ENCODE data around the gene MCOLN1. TPM values are rescaled to one million over a fixed set of nuclear protein-coding genes. Genes with fewer than 3 reads are reported as not detected.
"Not testable (repeated sequence)": the region's sequence is repeated elsewhere in the genome, so short reads cannot be mapped to it uniquely, and the experiment has no call there.

MCOLN1 gene
- total and polyA plus RNA-seq, 4 donors, result 9.3 to 45.4 (median 25.3) TPM

- 83% methylated on average over 14 of the region's 15 CpGs for WGBS (ENCODE audit: insufficient coverage)
- Histone ChIP-seq H3K9me3 (ENCODE audit: control insufficient read depth, insufficient read depth, low read length) (no peaks in the 10 kb centered on the region), H3K27me3 (ENCODE audit: control insufficient read depth, insufficient read depth, low read length) (no peaks in the 10 kb centered on the region), H3K4me1 (ENCODE audit: control insufficient read depth, insufficient read depth, low read length) (peaks cover 9% of the 10 kb centered on the region), H3K27ac (ENCODE audit: low read depth, low read length) (no peak overlapping the region), H3K4me3 (ENCODE audit: low read depth, low read length) (no peak overlapping the region), H3K36me3 (ENCODE audit: control insufficient read depth, insufficient read depth, low read length) (peaks cover 65% of the 10 kb centered on the region)
- DNase-seq (ENCODE audit: low read depth in 4 of 6, low spot score in 6 of 6), result no peak
Observed at GRCh38 chr19:7529246-7529600, 6.8 kb downstream of the MCOLN1 start.

- Histone ChIP-seq H3K9me3 (ENCODE audit: control insufficient read depth, insufficient read depth, low read length) (no peaks in the 10 kb centered on the region), H3K27ac (ENCODE audit: low read depth, low read length) (no peak overlapping the region), H3K4me1 (ENCODE audit: control insufficient read depth, insufficient read depth, low read length) (peaks cover 15% of the 10 kb centered on the region), H3K27me3 (ENCODE audit: control insufficient read depth, insufficient read depth, low read length) (no peaks in the 10 kb centered on the region), H3K4me3 (ENCODE audit: low read depth, low read length) (no peak overlapping the region), H3K36me3 (ENCODE audit: control insufficient read depth, insufficient read depth, low read length) (peaks cover 61% of the 10 kb centered on the region)
- no peak for DNase-seq (ENCODE audit: low read depth in 4 of 6, low spot score in 6 of 6)
- WGBS (ENCODE audit: insufficient coverage), result 93% methylated on average over 33 of the region's 33 CpGs
Observed at GRCh38 chr19:7529610-7530490, 7.4 kb downstream of the MCOLN1 start.

GRCh38 chr19:7533281-7533885 is 11.0 kb downstream of the MCOLN1 start:
- peak overlapping the region; percentile 98 for H3K27ac ChIP-seq (ENCODE audit: low read depth, low read length)
- DNase-seq (ENCODE audit: low read depth in 4 of 6, low spot score in 6 of 6), result peak in 2 of 6 donors; percentile 75 to 84
- peaks cover 26% of the 10 kb centered on the region for H3K4me1 ChIP-seq (ENCODE audit: control insufficient read depth, insufficient read depth, low read length)
- no peaks in the 10 kb centered on the region for H3K27me3 ChIP-seq (ENCODE audit: control insufficient read depth, insufficient read depth, low read length)
- 18% methylated on average over 27 of the region's 30 CpGs for WGBS (ENCODE audit: insufficient coverage)
- H3K36me3 ChIP-seq (ENCODE audit: control insufficient read depth, insufficient read depth, low read length), result peaks cover 47% of the 10 kb centered on the region
- no peaks in the 10 kb centered on the region for H3K9me3 ChIP-seq (ENCODE audit: control insufficient read depth, insufficient read depth, low read length)
- H3K4me3 ChIP-seq (ENCODE audit: low read depth, low read length), result peak overlapping the region; percentile 83

GRCh38 chr19:7533925-7534480 is 11.6 kb downstream of the MCOLN1 start:
- Histone ChIP-seq H3K27ac (ENCODE audit: low read depth, low read length) (peak overlapping the region; percentile 98), H3K9me3 (ENCODE audit: control insufficient read depth, insufficient read depth, low read length) (no peaks in the 10 kb centered on the region), H3K4me3 (ENCODE audit: low read depth, low read length) (peak overlapping the region; percentile 83), H3K36me3 (ENCODE audit: control insufficient read depth, insufficient read depth, low read length) (peaks cover 47% of the 10 kb centered on the region), H3K4me1 (ENCODE audit: control insufficient read depth, insufficient read depth, low read length) (peaks cover 26% of the 10 kb centered on the region), H3K27me3 (ENCODE audit: control insufficient read depth, insufficient read depth, low read length) (no peaks in the 10 kb centered on the region)
- peak in 3 of 6 donors; percentile 87 to 98 (median 97) for DNase-seq (ENCODE audit: low read depth in 4 of 6, low spot score in 6 of 6)
- under 1% methylated on average over 35 of the region's 41 CpGs for WGBS (ENCODE audit: insufficient coverage)

GRCh38 chr19:7534531-7535046 is 12.2 kb downstream of the MCOLN1 start:
- peak overlapping the region; percentile 83 for H3K4me3 ChIP-seq (ENCODE audit: low read depth, low read length)
- no peaks in the 10 kb centered on the region for H3K9me3 ChIP-seq (ENCODE audit: control insufficient read depth, insufficient read depth, low read length)
- DNase-seq (ENCODE audit: low read depth in 4 of 6, low spot score in 6 of 6), result peak in 2 of 6 donors; percentile 87 to 90
- H3K27ac ChIP-seq (ENCODE audit: low read depth, low read length), result peak overlapping the region; percentile 98
- no peaks in the 10 kb centered on the region for H3K27me3 ChIP-seq (ENCODE audit: control insufficient read depth, insufficient read depth, low read length)
- peaks cover 26% of the 10 kb centered on the region for H3K4me1 ChIP-seq (ENCODE audit: control insufficient read depth, insufficient read depth, low read length)
- 0% methylated on average over 27 of the region's 27 CpGs for WGBS (ENCODE audit: insufficient coverage)
- H3K36me3 ChIP-seq (ENCODE audit: control insufficient read depth, insufficient read depth, low read length), result peaks cover 47% of the 10 kb centered on the region

- Histone ChIP-seq H3K9me3 (ENCODE audit: control insufficient read depth, insufficient read depth, low read length) (no peaks in the 10 kb centered on the region), H3K27me3 (ENCODE audit: control insufficient read depth, insufficient read depth, low read length) (no peaks in the 10 kb centered on the region), H3K4me3 (ENCODE audit: low read depth, low read length) (peak within 1 kb of the TSS; percentile 83), H3K4me1 (ENCODE audit: control insufficient read depth, insufficient read depth, low read length) (peaks cover 26% of the 10 kb centered on the region), H3K27ac (ENCODE audit: low read depth, low read length) (peak within 1 kb of the TSS; percentile 98), H3K36me3 (ENCODE audit: control insufficient read depth, insufficient read depth, low read length) (peaks cover 47% of the 10 kb centered on the region)
- peak in 5 of 6 donors; percentile 93 to 98 (median 93) for DNase-seq (ENCODE audit: low read depth in 4 of 6, low spot score in 6 of 6)
- under 1% methylated on average over 76 of the region's 76 CpGs for WGBS (ENCODE audit: insufficient coverage)
Observed at GRCh38 chr19:7535047-7535997, 12.9 kb downstream of the MCOLN1 start, which contains the start of gene PNPLA6. Gene PNPLA6 (plus strand): TSS chr19:7535717. CDS start chr19:7535789, 72 bp downstream.

- DNase-seq (ENCODE audit: low read depth in 4 of 6, low spot score in 6 of 6), result no peak
- Histone ChIP-seq H3K4me3 (ENCODE audit: low read depth, low read length) (peak overlapping the region; percentile 83), H3K36me3 (ENCODE audit: control insufficient read depth, insufficient read depth, low read length) (peaks cover 50% of the 10 kb centered on the region), H3K27ac (ENCODE audit: low read depth, low read length) (peak overlapping the region; percentile 98), H3K27me3 (ENCODE audit: control insufficient read depth, insufficient read depth, low read length) (no peaks in the 10 kb centered on the region), H3K4me1 (ENCODE audit: control insufficient read depth, insufficient read depth, low read length) (peaks cover 26% of the 10 kb centered on the region), H3K9me3 (ENCODE audit: control insufficient read depth, insufficient read depth, low read length) (no peaks in the 10 kb centered on the region)
- 41% methylated on average over 16 of the region's 30 CpGs for WGBS (ENCODE audit: insufficient coverage)
Observed at GRCh38 chr19:7535998-7536695, 13.7 kb downstream of the MCOLN1 start.

GRCh38 chr19:7538990-7539389 is 16.6 kb downstream of the MCOLN1 start:
- H3K9me3 ChIP-seq (ENCODE audit: control insufficient read depth, insufficient read depth, low read length); DNase-seq (ENCODE audit: low read depth in 4 of 6, low spot score in 6 of 6); H3K27ac ChIP-seq (ENCODE audit: low read depth, low read length); H3K4me3 ChIP-seq (ENCODE audit: low read depth, low read length); H3K27me3 ChIP-seq (ENCODE audit: control insufficient read depth, insufficient read depth, low read length): not testable (repeated sequence)
- peaks cover 16% of the 10 kb centered on the region for H3K4me1 ChIP-seq (ENCODE audit: control insufficient read depth, insufficient read depth, low read length)
- WGBS (ENCODE audit: insufficient coverage), result 100% methylated on average over 1 of the region's 5 CpGs
- H3K36me3 ChIP-seq (ENCODE audit: control insufficient read depth, insufficient read depth, low read length), result peaks cover 76% of the 10 kb centered on the region
